ACHN (cell line): ENCODE measurements around the gene GHRHR.

Experiments
- DNase-seq: peaks from one replicate; pipeline ENCODE4 v3.0.0-alpha.2; 2015
- in situ Hi-C: cut with HindIII; loops from 2 replicates; pipeline ENCODE4 v1.10.0; 2017; ENCODE audit warnings: low sequenced_read_pairs, low pct_ligation_motif_present, low pct_unique_long_range_greater_than_20kb

Gene GHRHR

DNA sequence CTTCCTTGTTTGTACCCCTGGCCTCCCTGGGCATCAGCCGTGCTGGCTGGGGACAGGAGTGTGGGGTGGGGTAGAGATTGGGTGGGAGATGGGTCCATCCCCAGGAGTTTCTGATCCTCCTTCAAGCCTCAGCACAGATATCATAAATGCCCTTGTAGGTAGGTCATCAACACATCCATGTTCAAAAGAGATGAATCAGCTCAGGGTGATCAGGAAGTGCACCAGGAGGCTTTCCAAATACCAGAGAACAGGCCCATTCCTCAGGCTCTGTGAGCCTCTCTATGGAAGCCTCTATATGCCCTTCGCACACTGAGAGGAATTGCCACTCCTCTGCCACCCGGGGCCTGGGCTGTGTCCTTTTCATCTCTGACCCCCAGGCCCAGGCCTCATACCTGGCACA is 56.4 kb downstream of the GHRHR start:
- DNase-seq = no peak
- in situ Hi-C loops = no loop called here

DNA sequence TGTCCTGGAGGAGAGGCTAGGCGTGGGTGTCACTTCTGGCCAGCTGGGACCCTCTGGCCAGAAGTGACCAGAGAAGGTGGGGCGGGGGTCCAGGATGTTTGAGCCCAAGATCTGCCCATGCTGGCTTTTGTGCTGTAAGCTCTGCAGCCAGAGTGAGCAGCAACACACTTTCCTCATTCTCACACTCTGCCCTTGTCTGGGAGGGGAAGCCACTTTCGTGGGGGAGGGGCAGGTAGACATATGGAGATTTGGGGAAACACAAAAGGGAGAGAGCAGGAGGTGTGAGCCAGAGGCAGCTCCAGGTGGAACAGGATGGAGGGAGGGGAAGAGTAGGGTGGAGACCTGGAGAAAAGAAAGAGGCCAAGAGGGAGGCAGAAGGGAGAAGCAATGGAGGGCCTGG is 56.9 kb downstream of the GHRHR start:
- no peak for DNase-seq
- in situ Hi-C loops = no loop called here

DNA sequence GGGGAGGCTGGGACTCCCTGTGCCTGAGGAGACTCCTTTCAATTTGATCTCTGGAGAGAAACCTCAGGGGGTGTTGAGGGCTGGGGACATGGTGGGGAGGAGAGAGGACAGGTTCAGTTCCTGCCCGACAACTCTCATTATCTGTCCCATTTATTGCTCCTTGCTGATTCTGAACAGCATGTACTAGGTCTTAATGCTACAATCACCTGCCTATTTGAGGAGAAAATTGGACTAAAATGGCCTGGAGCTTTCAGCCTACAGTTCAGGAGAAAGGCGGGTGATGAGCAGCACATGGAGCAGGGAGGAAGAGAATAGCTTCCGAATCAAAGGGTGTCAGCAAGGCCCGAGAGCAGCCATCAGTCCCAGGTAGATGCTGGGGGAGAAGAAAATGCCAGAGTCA is 58.4 kb downstream of the GHRHR start:
- no peak for DNase-seq

DNA sequence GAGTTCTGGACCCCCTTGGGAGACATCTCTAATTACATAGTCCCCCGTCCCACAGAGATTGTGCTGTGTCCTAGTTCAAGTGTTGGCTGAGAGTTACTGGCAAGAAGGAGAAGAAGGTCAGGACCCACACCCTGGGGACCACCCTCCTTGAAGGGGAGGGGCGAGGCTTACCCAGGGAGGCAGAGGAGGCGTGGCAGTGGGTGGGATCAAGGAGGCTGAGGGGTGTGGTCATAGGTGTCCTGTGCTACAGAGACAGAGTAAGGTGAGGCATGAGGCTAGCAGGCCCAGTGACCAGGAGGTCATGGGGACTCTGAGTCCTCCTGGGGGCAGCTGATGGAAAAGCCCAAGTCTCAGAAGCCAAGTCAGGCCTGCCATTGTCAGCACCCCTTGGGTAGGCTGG is 59.0 kb downstream of the GHRHR start:
- in situ Hi-C loops = no loop called here
- no peak for DNase-seq

More for the DNA sequence above, 58.4 kb downstream of the GHRHR start:
- in situ Hi-C loops = no loop called here

DNA sequence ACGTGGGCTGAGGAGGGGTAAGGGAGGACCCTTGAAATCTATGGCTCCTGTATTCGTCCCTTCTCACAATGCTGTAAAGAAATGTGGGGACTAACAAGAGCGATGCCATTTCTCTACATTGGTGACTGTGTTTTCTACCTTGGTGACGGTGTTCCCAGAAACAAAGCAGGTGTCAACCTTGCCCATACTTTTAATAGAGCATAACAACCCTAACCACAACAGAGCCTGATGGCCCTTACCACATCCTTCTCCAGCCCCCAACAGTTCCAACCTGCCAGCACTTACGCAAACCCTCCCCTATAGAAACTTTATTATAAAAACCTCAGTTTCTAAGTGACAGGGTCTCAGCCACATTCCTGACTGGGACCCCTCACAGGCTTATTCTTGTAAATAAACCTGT is 60.1 kb downstream of the GHRHR start:
- no peak for DNase-seq
- in situ Hi-C loops = no loop called here

DNA sequence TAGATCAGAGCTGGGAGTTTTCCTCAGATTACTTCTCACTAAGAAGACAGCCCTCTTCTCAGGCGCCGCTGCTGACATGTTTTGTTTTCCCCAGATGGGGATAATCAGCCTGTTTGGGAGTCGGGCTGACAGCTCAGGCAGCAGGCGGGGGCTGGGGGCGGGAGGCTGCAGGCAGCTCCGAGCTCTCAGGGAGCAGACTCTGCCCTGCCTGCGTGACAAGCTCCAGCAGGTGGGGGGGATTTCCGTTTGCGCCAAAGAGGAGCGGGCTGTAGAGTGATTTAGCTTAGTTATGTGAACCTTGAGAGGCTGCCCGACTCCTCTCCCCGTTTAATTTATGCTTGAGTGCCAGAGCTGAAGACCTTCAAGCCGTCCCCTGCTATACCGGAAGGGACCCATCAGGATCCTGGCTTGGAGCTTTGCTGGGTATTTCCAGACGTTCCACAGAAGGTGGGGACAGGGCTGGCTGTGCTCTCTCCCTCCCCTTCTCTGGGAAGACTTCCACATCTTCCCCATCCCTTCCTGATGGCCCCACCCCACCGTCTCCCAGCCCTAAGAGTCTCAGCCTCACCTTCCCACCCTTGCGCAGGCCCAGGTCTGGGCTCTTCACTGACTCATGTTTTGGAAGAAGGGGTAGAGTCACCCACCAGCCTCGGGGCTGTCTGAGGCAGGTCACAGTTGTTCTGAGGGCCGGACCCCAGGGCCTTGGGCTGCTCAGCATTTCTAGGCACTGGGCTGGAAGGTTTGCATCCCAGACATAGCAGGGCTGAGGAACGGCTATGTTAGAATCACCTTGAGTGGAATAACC is 63.6 kb downstream of the GHRHR start:
- no peak for DNase-seq
- in situ Hi-C loops = no loop called here

DNA sequence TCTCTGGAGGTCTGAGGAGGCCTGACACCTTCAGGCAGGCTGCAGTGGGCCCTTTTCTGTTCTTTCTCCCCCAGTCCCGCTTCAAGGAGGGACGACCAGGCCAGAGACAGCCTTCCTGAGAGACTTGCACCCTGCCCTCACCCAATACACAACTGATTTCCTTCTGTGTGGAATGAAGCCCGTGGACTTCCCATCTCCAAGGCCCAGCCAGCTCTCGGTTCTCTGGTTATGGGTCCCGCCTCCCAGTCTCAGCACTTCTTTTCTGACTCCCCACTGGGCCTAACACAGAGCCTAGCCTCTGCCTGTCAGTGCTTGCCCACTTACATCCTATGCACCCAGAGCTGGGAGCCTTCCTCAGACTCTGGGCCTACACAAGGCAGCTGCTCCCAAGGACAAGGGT is 64.3 kb downstream of the GHRHR start:
- no peak for DNase-seq
- in situ Hi-C loops = no loop called here

DNA sequence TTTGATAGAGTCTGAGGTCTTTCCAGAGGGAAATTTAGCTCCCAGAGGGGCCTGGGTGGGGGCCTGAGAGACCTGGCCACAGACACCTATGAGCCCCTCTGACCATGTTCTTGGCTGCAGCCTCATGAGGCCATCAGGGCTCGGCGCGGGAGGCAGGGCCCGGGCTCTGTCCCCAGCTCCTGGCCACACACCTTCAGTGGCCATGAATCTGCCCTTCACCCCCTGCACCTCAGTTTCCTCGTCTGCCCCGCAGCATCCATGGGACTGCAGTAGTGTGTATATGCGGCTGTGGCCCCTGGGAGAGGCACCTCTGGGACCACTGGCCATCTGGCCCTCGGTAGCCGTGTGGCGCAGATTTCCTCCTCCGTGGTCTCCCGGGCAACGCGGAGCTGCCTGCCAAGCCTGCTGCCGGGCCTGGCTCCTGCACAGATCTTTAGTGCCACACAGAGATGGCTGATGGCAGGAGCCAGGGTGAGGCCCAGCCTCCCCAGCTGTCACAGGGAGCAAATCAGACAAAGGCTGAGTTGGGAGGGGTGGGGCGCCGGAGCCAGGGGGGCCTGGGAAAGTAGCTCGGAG is 64.8 kb downstream of the GHRHR start:
- DNase-seq = no peak
- in situ Hi-C loops = no loop called here
